SU-DHL-6 (cell line): Measurements from ENCODE around the gene DDX39B.

Experiments used
- CTCF ChIP-seq: fragments of 200-600 bp; sonication (generic); IDR thresholded peaks from one replicate; pipeline ENCODE4 v1.5.1; 2017; ENCODE audit warnings: antibody characterized with exemption, mild to moderate bottlenecking, low read length, moderate library complexity; ENCODE audit not compliant: insufficient read depth, poor library complexity, severe bottlenecking
- EZH2phosphoT487 ChIP-seq: fragments of 200-600 bp; sonication (generic), shearing (Covaris generic); conservative IDR thresholded peaks from 2 replicates; pipeline ENCODE4 v1.6.1; 2018; ENCODE audit warnings: mild to moderate bottlenecking, antibody characterized with exemption, low read length, moderate library complexity, mixed read lengths

GRCh38 chr6:31528821-31529328 is 12.9 kb downstream of the DDX39B start, which contains the start of gene MCCD1:
- TF ChIP-seq CTCF (no peak), EZH2phosphoT487 (no peak)
